Muscle of leg (tissue), 11 donors: ENCODE measurements around the gene LRRC9. TPM values are rescaled to one million over a fixed set of nuclear protein-coding genes. Genes with fewer than 3 reads are reported as not detected.
"Not testable (repeated sequence)": the region's sequence is repeated elsewhere in the genome, so short reads cannot be mapped to it uniquely, and the experiment has no call there.

Experiments
- DNase-seq: peaks from one replicate; pipeline ENCODE4 v3.0.0; 2013
- H3K27ac ChIP-seq: one replicate; pipeline ENCODE4 v1.5.1; 2013; ENCODE audit warnings: mild to moderate bottlenecking, low read length, control low read depth
- H3K27me3 ChIP-seq: one replicate; pipeline ENCODE4 v1.6.1; 2013; ENCODE audit warnings: low read length; ENCODE audit not compliant: control insufficient read depth, insufficient read depth
- H3K36me3 ChIP-seq: one replicate; pipeline ENCODE4 v1.6.1; 2013; ENCODE audit warnings: low read length; ENCODE audit not compliant: control insufficient read depth, insufficient read depth
- H3K4me1 ChIP-seq: one replicate; pipeline ENCODE4 v1.6.1; 2013; ENCODE audit warnings: low read length; ENCODE audit not compliant: control insufficient read depth, insufficient read depth
- H3K4me3 ChIP-seq: one replicate; pipeline ENCODE4 v1.5.1; 2013; ENCODE audit warnings: low read length, control low read depth
- H3K9me3 ChIP-seq: replicated peaks from 2 replicates; pipeline ENCODE4 v1.6.1; 2013; ENCODE audit warnings: low read depth, low read length; ENCODE audit not compliant: control insufficient read depth
- WGBS: methylation state at CpG from one replicate; pipeline ENCODE4 v1.1.5; 2013; ENCODE audit warnings: missing lambda C conversion rate; ENCODE audit not compliant: insufficient coverage; 5-methylcytosine and 5-hydroxymethylcytosine counted together
- polyA plus RNA-seq, 8 donors: library from polyadenylated mRNA; unstranded; fragments of 120-200 nt; gene quantifications; one replicate each; pipeline versions ENCODE4 v1.2.1 to v1.2.3, GENCODE V29; 2013; ENCODE audit warnings: inconsistent platforms in 1 of 8, low replicate concordance in 1 of 8; ENCODE audit not compliant: insufficient read length in 8 of 8, insufficient read depth in 1 of 8
- total RNA-seq: library from RNA; stranded (reverse); fragments of 120-200 nt; gene quantifications from one replicate; pipeline ENCODE4 v1.2.4, GENCODE V29; 2013

LRRC9 gene
- total and polyA plus RNA-seq, 9 donors = 0.11 to 0.38 (median 0.25) TPM

DNA sequence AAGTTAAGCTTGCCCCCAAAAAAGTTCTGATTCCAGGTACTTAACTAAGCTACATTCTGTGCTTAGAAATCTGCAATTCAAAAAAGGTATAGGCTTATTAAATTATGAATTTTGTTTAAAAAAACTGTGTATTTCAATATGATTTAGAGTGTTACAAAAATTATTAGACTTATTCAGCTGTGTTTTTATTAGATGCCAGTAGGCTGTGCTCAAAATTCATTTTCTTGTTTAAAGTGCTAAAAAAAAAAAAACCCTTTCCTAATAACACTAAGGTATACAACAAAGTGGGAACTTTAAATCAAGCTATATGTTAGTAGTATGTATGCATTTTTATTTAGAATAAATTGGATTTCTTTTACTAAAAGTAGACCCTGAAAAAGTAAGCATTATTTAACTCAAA lies 25.0 kb downstream of the LRRC9 start:
- DNase-seq = no peak
- no peaks in the 10 kb centered on the region for H3K9me3 ChIP-seq
- H3K4me3 ChIP-seq = no peak overlapping the region
- H3K27ac ChIP-seq = no peak overlapping the region
- no peaks in the 10 kb centered on the region for H3K36me3 ChIP-seq
- no peaks in the 10 kb centered on the region for H3K4me1 ChIP-seq
- no peaks in the 10 kb centered on the region for H3K27me3 ChIP-seq

DNA sequence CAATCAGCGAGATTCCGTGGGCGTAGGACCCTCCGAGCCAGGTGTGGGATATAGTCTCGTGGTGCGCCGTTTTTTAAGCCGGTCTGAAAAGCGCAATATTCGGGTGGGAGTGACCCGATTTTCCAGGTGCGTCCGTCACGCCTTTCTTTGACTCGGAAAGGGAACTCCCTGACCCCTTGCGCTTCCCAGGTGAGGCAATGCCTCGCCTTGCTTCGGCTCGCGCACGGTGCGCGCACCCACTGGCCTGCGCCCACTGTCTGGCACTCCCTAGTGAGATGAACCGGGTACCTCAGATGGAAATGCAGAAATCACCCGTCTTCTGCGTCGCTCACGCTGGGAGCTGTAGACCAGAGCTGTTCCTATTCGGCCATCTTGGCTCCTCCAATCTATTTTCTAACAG lies 32.2 kb downstream of the LRRC9 start:
- not testable (repeated sequence) for H3K27me3 ChIP-seq, H3K4me1 ChIP-seq
- WGBS = no CpG with 5 or more reads among the region's 30 CpGs

DNA sequence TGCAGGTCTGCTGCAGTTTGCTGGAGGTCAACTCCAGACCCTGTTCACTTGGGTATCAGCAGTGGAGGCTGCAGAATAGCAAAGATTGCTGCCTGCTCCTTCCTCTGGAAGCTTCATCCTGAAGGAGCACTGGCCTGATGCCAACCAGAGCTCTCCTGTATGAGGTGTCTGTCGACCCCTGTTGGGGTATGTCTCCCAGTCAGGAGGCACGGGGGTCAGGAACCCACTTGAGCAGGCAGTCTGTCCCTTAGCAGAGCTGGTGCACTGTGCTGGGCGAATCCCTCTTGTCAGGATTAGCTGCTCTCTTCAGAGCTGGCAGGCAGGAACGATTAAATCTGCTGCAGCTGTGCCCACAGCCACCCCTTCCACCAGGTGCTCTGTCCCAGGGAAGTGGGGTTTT lies 37.9 kb downstream of the LRRC9 start:
- not testable (repeated sequence) for H3K4me3 ChIP-seq, DNase-seq, H3K9me3 ChIP-seq, H3K4me1 ChIP-seq, H3K27me3 ChIP-seq, H3K36me3 ChIP-seq, H3K27ac ChIP-seq
- 100% methylated on average over 3 of the region's 4 CpGs for WGBS

More for the DNA sequence above, 32.2 kb downstream of the LRRC9 start:
- not testable (repeated sequence) for DNase-seq, H3K9me3 ChIP-seq, H3K27ac ChIP-seq, H3K4me3 ChIP-seq, H3K36me3 ChIP-seq

GRCh38 chr14:59959668-59960067 lies 39.7 kb downstream of the LRRC9 start:
- peaks cover 3% of the 10 kb centered on the region for H3K9me3 ChIP-seq
- H3K27me3 ChIP-seq = no peaks in the 10 kb centered on the region
- no peaks in the 10 kb centered on the region for H3K36me3 ChIP-seq
- H3K4me3 ChIP-seq = no peak overlapping the region
- WGBS = 60% methylated on average over 2 of the region's 3 CpGs
- DNase-seq = no peak
- H3K27ac ChIP-seq = no peak overlapping the region
- no peaks in the 10 kb centered on the region for H3K4me1 ChIP-seq

GRCh38 chr14:59961518-59962062 lies 41.6 kb downstream of the LRRC9 start:
- no peaks in the 10 kb centered on the region for H3K4me1 ChIP-seq
- no peak overlapping the region for H3K27ac ChIP-seq
- no CpG with 5 or more reads among the region's 1 CpG for WGBS
- H3K27me3 ChIP-seq = no peaks in the 10 kb centered on the region
- no peak overlapping the region for H3K4me3 ChIP-seq
- H3K36me3 ChIP-seq = no peaks in the 10 kb centered on the region
- DNase-seq = no peak
- no peaks in the 10 kb centered on the region for H3K9me3 ChIP-seq

DNA sequence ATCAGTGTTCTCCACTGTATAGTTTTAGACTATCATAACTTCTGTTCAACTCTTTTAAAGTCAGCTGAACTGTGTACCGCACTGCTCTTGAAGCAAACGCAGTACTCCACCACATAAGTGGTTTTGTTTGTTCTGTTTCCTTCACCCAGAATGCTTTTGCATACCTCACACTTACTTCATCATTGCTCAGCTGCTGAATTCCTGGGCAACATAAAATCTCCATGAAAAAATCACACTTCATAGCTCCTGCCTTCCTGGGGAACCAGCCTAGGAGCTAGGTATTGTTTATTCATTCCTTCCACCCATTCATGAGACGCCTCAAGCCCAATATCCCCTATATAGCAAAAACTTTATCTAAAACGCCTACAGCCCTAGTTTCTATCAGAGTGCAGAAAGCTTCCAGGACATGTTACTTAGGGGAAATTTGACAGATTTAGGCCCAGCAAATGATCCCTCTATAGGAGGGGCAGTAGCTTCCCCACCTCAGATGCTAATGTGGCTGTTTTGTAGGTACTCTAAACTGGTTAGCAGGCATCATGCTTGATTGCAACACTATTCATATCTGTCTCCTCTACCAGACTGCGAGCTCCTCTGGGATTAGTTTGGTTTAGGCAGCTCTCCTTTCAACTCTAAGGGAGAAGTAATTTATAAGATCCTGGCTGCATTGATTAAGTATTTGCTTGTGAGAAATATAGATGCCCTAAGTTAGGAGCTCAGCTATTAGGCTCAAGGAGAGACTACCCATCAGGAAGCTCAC lies 44.5 kb downstream of the LRRC9 start:
- no peak for DNase-seq
- Histone ChIP-seq H3K27me3 (no peaks in the 10 kb centered on the region), H3K9me3 (no peaks in the 10 kb centered on the region), H3K36me3 (no peaks in the 10 kb centered on the region), H3K4me1 (no peaks in the 10 kb centered on the region), H3K4me3 (no peak overlapping the region), H3K27ac (no peak overlapping the region)
- WGBS = 39% methylated on average over 2 of the region's 5 CpGs

GRCh38 chr14:59969319-59969718 lies 49.4 kb downstream of the LRRC9 start:
- no peak overlapping the region for H3K27ac ChIP-seq
- no peaks in the 10 kb centered on the region for H3K9me3 ChIP-seq
- no peaks in the 10 kb centered on the region for H3K27me3 ChIP-seq
- H3K4me1 ChIP-seq = no peaks in the 10 kb centered on the region
- no peaks in the 10 kb centered on the region for H3K36me3 ChIP-seq
- H3K4me3 ChIP-seq = no peak overlapping the region
- 100% methylated on average over 1 of the region's 2 CpGs for WGBS
- no peak for DNase-seq

GRCh38 chr14:59981564-59981963 lies 61.6 kb downstream of the LRRC9 start:
- no peaks in the 10 kb centered on the region for H3K9me3 ChIP-seq
- no peak for DNase-seq
- H3K4me1 ChIP-seq = no peaks in the 10 kb centered on the region
- no peak overlapping the region for H3K27ac ChIP-seq
- H3K36me3 ChIP-seq = no peaks in the 10 kb centered on the region
- no peaks in the 10 kb centered on the region for H3K27me3 ChIP-seq
- H3K4me3 ChIP-seq = no peak overlapping the region

DNA sequence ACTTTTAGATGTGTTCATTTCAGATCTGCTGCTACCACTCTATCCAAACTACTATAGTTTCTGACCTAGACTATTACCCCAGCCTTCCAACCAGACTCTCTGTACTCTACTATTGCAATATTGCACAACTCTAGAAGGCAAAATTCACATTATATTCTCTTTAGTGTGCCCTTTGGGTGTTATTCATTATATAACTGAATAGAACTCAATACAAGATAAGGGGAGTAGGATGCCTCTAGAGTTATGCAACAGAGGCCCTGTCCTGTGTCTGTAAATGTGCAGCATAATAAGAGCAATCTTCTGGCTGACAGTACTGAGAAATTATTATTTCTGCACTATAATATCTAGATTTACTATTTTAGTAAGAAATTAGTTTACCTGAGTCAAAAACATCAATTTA lies 63.1 kb downstream of the LRRC9 start:
- H3K27ac ChIP-seq = no peak overlapping the region
- no peaks in the 10 kb centered on the region for H3K27me3 ChIP-seq
- H3K9me3 ChIP-seq = no peaks in the 10 kb centered on the region
- no peaks in the 10 kb centered on the region for H3K36me3 ChIP-seq
- H3K4me1 ChIP-seq = no peaks in the 10 kb centered on the region
- H3K4me3 ChIP-seq = no peak overlapping the region
- DNase-seq = no peak

DNA sequence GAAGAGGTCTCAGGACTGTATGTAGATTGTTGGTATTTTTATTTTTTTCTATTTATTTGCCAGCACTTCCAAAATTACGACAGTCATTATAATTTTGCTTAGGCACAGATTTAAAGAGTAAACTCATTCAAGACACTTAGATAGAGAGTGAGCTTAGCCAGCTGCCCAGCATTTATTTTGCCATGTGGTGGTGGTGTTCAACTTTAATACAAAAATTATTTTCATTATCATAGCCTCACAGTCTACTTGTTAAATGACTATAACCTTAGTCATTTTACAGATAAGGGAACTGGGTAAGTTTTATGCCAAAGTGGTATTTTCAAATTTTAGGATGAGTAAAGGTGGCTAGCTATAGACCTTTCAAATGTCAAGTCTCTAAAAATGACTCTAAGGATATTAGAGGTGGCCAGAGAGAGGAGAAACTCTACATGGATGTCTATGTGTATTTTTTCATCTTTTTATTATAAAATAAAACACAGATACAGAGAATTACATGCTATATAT lies 66.7 kb downstream of the LRRC9 start:
- Histone ChIP-seq H3K36me3 (no peaks in the 10 kb centered on the region), H3K27ac (no peak overlapping the region), H3K4me3 (no peak overlapping the region), H3K9me3 (peaks cover 2% of the 10 kb centered on the region), H3K27me3 (no peaks in the 10 kb centered on the region), H3K4me1 (no peaks in the 10 kb centered on the region)
- no CpG with 5 or more reads among the region's 1 CpG for WGBS
- DNase-seq = no peak

GRCh38 chr14:59997449-59997848 lies 77.5 kb downstream of the LRRC9 start:
- H3K4me3 ChIP-seq = no peak overlapping the region
- peak; percentile 89 for DNase-seq
- H3K27ac ChIP-seq = peak overlapping the region; percentile 43
- no peaks in the 10 kb centered on the region for H3K27me3 ChIP-seq
- H3K36me3 ChIP-seq = no peaks in the 10 kb centered on the region
- H3K9me3 ChIP-seq = no peaks in the 10 kb centered on the region
- peaks cover under 1% of the 10 kb centered on the region for H3K4me1 ChIP-seq
